Right lobe of liver (tissue), 6 donors: Measurements from ENCODE around the gene JAZF1. TPM values are rescaled to one million over a fixed set of nuclear protein-coding genes. Genes with fewer than 3 reads are reported as not detected.

Experiments
- ATAC-seq, 4 donors: fragments of 200-7000 bp; cut with Tn5 transposase; one replicate each; pipeline ENCODE4 v1.9.1; 2020; ENCODE audit warnings: mild to moderate bottlenecking in 4 of 4, moderate library complexity in 4 of 4
- DNase-seq, 3 donors: peaks; one replicate each; pipeline ENCODE4 v3.0.0-alpha.2; 2020
- H3K27ac ChIP-seq, 3 donors: fragments of 200-600 bp; one replicate each; pipeline ENCODE4 v1.8.0; 2022
- H3K27me3 ChIP-seq, 2 donors: fragments of 200-600 bp; one replicate each; pipeline ENCODE4 v1.8.0; 2022
- H3K36me3 ChIP-seq, 4 donors: fragments of 200-600 bp; sonication (generic) in 1 of 4; one replicate each; pipeline versions ENCODE4 v1.5.1 to v1.8.0; 2017 to 2022; ENCODE audit warnings: control low read depth in 1 of 4
- H3K4me1 ChIP-seq, 4 donors: fragments of 200-600 bp; sonication (generic) in 1 of 4; one replicate each; pipeline versions ENCODE4 v1.5.1 to v1.8.0; 2017 to 2022; ENCODE audit warnings: control low read depth in 1 of 4
- H3K4me3 ChIP-seq, 3 donors: fragments of 200-600 bp; one replicate each; pipeline ENCODE4 v1.8.0; 2022
- H3K9me3 ChIP-seq, 4 donors: fragments of 200-600 bp; sonication (generic) in 1 of 4; one replicate each; pipeline versions ENCODE4 v1.5.1 to v1.8.0; 2017 to 2022; ENCODE audit warnings: control low read depth in 1 of 4
- POLR2A ChIP-seq: fragments of 450-650 bp; IDR thresholded peaks from one replicate; pipeline ENCODE4 v1.6.1; 2017; ENCODE audit warnings: antibody characterized with exemption, mild to moderate bottlenecking
- WGBS: methylation state at CpG from one replicate; pipeline ENCODE4 v1.1.6; 2018; ENCODE audit warnings: low coverage, low lambda C conversion rate; ENCODE audit not compliant: insufficient coverage; ENCODE audit errors: missing lambda C conversion rate; 5-methylcytosine and 5-hydroxymethylcytosine counted together
- intact Hi-C, 2 donors: fragments of 100-400 bp; cut with DNase I; formaldehyde crosslinking; loops; one replicate each; pipeline versions ENCODE4 v1.11.2 to v1.14.1; 2022
- total RNA-seq, 6 experiments: library from RNA; depleted of rRNA in 2 of 6; stranded (reverse); fragments of >200 nt in 2 of 6; fragmentation: NEBNext Ultra II Directional in 3 of 6; extraction: Animal tissue kit (Norgen Biotek cat#: 25700) in 3 of 6; gene quantifications; one replicate each; pipeline versions ENCODE4 v1.1.0 to v1.2.4, GENCODE V29; 2016 to 2023
- TF ChIP-seq, protein P1 (sequence below), 4 donors: fragments of 200-600 bp in 3 of 4; fragments of 450-650 bp in 1 of 4; IDR thresholded peaks; one replicate each; pipeline versions ENCODE4 v1.5.1 to v1.8.0; 2016 to 2022; ENCODE audit warnings: antibody characterized with exemption in 4 of 4, mild to moderate bottlenecking in 2 of 4
- donor health status: DM: no; HTN: yes; CAD: no.
- donor health status: DM: no; HTN: no; CAD: no.
- donor health status: DM: no; HTN: no; CAD: no.
- donor health status: DM: no; HTN: yes; CAD: no.
- donor health status: DM: no; HTN: yes; CAD: no.

Gene JAZF1
- total RNA-seq, 6 experiments from 2014 or later, result 4.8 to 20.9 (median 6.9) TPM

DNA sequence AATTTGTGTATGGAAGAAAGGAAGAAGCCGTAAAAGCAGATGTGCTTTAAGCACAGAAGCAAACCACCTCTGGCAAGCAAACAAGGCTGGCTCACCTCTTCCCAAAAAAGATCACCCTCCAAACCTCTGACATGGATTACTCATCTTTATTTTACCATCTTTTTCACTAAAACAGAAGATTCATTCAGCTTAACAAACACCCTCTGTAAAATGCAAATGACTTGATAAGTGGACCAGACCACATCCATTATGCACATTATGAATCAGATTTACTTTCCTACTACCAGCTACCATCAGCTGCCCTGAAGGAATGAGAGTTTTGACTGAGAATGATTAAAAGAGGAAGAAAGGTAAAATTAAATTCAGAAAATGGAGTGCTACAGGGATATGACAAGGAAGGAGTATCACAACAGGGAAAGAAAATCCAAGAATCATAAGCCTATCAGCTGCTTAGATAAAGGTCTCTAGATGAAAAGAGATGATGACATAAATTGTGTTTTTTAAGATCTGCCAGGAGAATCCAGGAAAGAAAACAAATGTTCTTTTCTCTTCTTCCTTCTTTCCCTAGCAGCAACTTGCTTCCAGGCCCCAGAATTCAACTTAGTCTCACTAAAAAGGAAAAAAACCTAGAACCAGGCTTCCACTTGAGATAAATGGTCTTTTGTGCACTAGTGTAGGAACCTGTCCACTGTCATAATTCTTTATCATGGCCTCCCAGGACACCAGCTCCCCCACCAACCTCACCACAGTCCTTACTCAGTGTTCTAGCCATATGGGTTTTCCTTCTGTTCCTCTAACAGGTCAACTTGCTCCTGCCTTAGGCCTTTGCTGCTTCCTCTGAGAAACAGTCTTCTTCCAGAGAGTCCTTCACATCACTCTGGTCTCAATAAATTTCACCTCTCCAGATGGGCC is 47.4 kb downstream of the JAZF1 start:
- TF ChIP-seq, protein P1, sequence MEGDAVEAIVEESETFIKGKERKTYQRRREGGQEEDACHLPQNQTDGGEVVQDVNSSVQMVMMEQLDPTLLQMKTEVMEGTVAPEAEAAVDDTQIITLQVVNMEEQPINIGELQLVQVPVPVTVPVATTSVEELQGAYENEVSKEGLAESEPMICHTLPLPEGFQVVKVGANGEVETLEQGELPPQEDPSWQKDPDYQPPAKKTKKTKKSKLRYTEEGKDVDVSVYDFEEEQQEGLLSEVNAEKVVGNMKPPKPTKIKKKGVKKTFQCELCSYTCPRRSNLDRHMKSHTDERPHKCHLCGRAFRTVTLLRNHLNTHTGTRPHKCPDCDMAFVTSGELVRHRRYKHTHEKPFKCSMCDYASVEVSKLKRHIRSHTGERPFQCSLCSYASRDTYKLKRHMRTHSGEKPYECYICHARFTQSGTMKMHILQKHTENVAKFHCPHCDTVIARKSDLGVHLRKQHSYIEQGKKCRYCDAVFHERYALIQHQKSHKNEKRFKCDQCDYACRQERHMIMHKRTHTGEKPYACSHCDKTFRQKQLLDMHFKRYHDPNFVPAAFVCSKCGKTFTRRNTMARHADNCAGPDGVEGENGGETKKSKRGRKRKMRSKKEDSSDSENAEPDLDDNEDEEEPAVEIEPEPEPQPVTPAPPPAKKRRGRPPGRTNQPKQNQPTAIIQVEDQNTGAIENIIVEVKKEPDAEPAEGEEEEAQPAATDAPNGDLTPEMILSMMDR (IDR thresholded peaks at IDR 0.05), result no peak
- no peak for TF ChIP-seq POLR2A
- ATAC-seq (no peak), DNase-seq (no peak)
- Histone ChIP-seq H3K4me1 (no peaks in the 10 kb centered on the region), H3K4me3 (no peak overlapping the region), H3K9me3 (no peaks in the 10 kb centered on the region), H3K27ac (no peak overlapping the region), H3K36me3 (no peaks in the 10 kb centered on the region), H3K27me3 (no peaks in the 10 kb centered on the region)
- 71% methylated on average over 1 of the region's 1 CpG for WGBS
- intact Hi-C loops, result no loop called here

DNA sequence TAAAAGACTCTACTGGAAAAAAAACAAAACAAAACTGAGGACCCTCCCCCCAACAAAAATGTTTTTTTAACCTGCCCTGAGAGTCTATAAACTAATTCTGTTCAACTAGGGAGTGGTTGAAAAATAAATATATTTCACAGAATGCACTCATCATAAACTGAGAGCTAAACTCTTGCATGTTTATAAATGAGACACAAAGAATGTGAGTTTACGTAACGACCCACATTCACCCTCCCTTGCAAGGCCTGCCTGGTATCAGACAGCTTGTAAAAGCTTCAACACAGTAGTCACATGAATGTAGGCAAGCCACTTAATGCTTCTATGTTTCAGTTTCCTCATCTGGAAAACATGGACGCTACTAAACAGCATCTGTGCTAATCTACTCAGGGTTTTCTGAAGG is 50.3 kb downstream of the JAZF1 start:
- 84% methylated on average over 3 of the region's 3 CpGs for WGBS

DNA sequence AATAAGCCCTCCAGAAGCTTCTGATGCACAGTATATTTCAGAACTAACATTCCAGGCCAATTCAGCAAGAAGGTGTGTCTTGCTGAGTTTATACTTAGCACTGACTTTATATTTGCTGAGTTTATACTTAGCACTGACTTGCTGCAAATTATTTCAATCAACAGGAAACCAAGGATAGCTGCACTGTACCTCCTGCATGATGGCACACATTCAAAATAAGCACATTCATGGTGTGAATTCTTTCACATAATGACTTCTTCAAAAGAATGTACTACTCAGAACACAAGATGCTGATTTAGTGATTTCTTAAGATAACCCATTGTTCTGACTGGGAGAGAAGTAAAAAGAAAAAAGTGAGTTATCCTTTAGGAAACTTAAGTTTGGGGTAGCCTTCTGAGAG is 52.0 kb downstream of the JAZF1 start:
- no peak overlapping the region for H3K27ac ChIP-seq
- ATAC-seq, result no peak
- H3K36me3 ChIP-seq, result no peaks in the 10 kb centered on the region
- no peak for TF ChIP-seq POLR2A
- TF ChIP-seq, protein P1 (IDR thresholded peaks at IDR 0.05), result no peak
- H3K4me3 ChIP-seq, result no peak overlapping the region
- H3K27me3 ChIP-seq, result no peaks in the 10 kb centered on the region
- intact Hi-C loops, result no loop called here
- DNase-seq, result no peak
- no peaks in the 10 kb centered on the region for H3K9me3 ChIP-seq
- no peaks in the 10 kb centered on the region for H3K4me1 ChIP-seq

More for the DNA sequence above, 50.3 kb downstream of the JAZF1 start:
- Histone ChIP-seq H3K4me3 (no peak overlapping the region), H3K36me3 (no peaks in the 10 kb centered on the region), H3K9me3 (no peaks in the 10 kb centered on the region), H3K27ac (no peak overlapping the region), H3K4me1 (no peaks in the 10 kb centered on the region), H3K27me3 (no peaks in the 10 kb centered on the region)
- TF ChIP-seq POLR2A, result no peak
- TF ChIP-seq, protein P1 (IDR thresholded peaks at IDR 0.05), result no peak
- DNase-seq, result no peak
- intact Hi-C loops, result no loop called here
- ATAC-seq, result no peak

DNA sequence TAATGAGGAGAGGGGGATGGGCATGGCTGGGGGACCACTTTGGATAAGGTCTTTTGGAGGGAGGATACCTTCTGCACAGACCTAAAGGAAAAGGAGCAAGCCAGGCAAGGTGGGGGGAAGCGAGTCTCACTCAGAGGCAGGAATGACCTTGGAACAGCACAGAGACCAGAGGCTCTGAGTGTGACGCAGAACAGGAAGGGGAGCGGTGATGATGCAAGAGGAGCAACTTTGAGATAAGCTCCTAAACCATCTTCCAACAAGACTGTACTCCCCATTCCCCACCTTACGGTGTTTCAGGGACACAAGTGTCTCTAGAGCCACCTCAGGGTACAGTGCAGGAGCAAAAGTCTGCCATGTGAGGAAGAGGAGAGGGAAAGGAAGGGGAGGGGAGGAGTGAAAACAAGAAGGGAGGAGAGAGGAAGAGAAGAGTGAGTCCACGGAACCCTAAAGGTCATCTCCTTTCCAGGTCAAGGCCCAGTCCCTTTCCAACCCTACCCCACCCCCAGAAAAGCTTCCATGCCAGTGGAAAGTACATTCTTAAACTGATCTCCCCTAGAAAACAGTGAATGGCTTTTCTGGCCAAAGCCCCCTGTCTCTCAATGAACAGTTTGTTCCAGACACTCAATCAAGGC is 54.1 kb downstream of the JAZF1 start:
- WGBS, result 84% methylated on average over 5 of the region's 5 CpGs
- no peaks in the 10 kb centered on the region for H3K9me3 ChIP-seq
- ATAC-seq (no peak), DNase-seq (no peak)
- intact Hi-C loops, result no loop called here
- H3K27ac ChIP-seq, result no peak overlapping the region
- TF ChIP-seq, protein P1 (IDR thresholded peaks at IDR 0.05), result no peak
- TF ChIP-seq POLR2A, result no peak
- H3K4me3 ChIP-seq, result no peak overlapping the region
- no peaks in the 10 kb centered on the region for H3K27me3 ChIP-seq
- no peaks in the 10 kb centered on the region for H3K4me1 ChIP-seq
- no peaks in the 10 kb centered on the region for H3K36me3 ChIP-seq
